Measurements from ENCODE around the gene SAMD4B. TPM values are rescaled to one million over a fixed set of nuclear protein-coding genes. Genes with fewer than 3 reads are reported as not detected.
"Not testable (repeated sequence)": the region's sequence is repeated elsewhere in the genome, so short reads cannot be mapped to it uniquely, and the experiment has no call there.

SAMD4B gene
- total RNA-seq, 1 experiment from 2014 or later = 57.8 TPM

DNA sequence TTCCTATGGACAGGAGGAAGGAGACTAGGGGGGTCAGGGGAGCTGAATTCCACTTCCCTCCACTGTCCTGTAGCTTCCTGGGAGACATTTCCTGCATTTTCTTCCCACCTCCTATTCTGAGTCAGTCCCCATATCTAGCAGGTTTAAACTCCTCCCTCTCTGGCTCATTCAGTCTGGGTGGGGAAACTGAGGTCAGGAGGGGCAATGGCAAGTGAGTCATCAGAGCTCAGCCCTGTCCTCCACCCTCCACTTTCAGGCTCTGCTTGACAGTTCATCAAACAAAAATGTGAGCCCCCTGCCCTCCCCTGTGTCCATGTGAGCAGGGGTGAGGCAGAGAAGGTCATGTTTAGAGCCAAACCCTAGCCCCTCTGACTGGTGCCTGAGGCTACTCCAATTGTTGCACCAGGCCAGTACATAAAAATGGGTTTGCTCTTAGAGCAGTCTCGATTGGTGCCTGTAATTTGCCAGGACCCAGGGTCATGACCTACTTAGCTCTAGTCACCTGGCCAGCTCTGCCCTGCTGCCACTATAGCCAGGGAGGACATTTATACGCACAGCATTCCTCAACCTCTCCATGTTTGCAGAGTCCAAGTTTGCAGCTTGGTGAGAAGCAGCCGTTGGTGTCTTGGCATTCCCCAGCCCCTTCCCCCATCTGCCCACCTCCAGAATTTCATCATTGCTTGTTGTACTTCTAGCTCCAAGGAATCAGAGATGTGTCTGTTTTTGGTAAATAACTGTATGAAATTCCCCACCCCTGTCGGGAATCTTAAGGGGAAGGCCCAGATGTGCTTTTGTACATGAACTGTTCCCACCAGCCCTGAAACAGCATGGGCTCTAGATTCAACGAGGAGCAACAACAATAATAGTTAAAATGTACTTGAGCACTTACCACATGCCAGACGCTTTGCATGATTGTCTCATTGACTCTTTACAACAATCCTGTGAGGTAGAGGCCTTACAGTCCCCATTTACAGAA, 20.7 kb downstream of the SAMD4B start:
- DNase-seq (ENCODE audit: extremely low read depth, low read depth) = no peak

DNA sequence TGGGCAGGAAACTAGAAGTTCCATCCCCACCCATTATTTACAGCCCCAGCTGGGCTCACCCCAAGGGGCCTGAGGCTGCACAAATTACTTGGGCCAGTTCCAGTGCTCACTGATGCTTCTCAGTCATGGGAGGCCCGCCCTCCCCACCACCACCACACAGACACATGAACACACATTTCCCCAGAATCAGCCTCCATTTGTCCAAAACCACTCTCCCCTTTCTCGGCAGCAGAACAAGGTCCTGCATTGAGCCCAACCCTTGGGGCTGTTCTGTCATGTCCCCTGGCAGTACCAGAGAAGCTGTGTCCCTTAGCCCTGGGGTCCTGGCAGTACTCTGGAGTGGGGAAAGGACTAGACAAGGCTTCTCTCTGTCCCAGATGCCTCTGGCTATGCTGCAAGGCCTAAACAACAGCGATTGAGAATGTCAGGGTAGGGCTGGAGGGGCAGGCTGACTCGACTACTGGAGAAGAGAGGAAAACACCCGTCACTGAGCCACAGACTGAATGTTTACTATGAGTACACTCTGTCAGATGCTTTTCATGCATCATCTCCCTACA, 21.8 kb downstream of the SAMD4B start:
- DNase-seq (ENCODE audit: extremely low read depth, low read depth) = no peak

DNA sequence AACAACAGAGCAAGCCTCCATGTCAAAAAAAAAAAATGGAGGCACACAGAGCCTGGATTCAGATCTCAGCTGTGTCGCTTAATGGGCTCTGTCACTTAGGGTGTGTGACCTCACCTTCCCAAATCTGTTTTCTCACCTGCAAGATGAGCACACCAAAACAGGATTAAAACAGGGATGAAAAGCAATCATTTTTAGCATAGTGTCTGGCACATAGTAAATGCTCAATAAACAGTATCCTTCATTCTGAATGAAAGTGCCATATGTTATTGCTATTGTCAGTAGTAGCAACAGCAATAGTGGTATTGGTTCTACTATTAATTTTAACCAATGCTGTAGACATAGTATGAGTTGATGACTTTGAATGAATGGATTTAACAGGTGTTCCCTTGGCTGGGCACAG, 23.3 kb downstream of the SAMD4B start:
- DNase-seq (ENCODE audit: extremely low read depth, low read depth) = no peak

DNA sequence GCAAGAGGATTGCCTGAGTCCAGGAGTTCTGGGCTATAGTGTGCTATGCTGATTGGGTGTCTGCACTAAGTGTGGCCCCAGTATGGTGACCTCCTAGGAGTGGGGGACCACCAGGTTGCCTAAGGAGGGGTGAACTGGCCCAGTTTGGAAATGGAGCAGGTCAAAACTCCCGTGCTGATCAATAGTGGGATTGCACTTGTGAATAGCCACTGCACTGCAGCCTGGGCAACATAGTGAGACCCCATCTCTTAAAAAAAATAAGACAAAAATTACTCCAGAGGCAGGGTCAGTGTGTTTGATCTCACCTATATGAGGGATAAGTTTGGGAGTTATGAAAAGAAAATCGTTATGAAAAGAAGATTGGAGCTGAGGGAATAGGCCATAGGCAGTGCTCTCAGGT, 27.0 kb downstream of the SAMD4B start:
- no peak for DNase-seq (ENCODE audit: extremely low read depth, low read depth)

DNA sequence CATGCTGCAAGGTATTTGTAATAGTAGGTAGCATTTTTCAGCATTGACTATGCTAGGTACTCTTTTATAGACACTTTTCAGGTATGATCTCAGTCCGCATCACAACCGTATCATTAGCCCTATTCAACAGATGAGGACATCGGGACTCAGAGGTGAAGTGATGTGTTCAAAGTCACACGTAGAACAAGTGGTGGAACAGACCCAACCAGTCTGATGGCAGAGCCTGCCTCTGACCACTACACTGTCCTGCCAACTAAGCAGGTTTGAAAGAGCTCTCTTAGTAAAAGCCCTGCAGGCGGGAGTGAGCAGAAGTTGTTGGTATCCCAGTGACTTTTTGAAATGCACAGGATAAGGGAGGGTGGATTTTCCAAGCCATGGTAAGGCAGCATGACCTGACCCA, 28.5 kb downstream of the SAMD4B start:
- DNase-seq (ENCODE audit: extremely low read depth, low read depth) = no peak

DNA sequence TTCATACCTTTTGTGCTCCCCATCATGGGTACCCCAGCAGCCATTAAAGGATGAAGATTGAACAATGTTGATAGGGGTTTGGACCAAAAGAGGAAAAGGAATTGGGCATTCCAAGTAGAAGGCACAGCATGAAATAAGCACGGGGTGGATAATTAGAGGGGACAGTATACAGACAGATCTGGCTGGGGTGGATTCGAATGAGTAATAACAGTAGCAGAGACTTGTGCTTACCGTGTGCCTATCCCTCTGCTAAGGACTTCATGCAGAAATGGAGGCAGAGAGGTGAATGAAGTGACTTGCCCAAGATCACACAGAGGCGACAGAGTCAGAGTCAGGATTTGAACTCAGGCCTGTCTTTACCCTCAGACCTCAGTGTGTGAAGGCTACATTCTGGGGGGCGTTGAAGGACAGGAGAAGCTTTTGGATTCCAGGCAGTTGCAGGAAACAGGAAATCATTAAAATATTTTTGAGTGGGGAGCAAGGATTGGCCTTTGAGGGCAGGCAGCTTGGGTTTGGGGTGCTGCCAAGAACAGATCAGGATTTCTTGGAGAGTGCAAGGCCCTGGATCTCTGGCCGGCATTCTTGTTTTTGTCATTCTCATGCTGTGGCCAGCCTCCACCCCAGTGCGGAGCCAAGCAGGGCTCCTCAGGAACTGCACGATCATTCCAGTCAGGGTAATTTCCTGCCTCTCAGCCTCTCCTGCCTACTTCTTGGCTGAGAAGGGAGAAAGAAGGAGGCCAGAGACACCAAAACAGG, 30.0 kb downstream of the SAMD4B start:
- DNase-seq (ENCODE audit: extremely low read depth, low read depth) = no peak

DNA sequence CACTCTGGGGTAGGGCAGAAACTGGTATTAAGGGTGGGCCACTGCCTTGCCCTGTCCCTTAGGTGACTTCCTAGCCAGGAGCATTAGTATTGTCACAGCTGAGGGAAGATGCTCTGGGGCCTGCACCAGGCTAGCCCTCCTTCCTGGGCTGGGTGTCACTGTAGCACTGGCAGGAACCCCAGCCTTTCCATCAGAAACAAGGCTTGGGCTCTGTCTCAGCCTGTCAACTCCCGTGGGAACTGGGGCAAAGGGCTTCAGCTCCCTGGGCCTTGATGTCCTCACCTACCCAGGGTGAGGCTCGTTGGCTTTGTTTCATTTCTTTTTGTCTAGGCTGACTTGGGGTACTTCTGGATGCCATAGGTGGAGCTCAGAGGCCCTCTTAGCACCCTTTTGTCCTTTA, 30.7 kb downstream of the SAMD4B start:
- DNase-seq (ENCODE audit: extremely low read depth, low read depth) = no peak

DNA sequence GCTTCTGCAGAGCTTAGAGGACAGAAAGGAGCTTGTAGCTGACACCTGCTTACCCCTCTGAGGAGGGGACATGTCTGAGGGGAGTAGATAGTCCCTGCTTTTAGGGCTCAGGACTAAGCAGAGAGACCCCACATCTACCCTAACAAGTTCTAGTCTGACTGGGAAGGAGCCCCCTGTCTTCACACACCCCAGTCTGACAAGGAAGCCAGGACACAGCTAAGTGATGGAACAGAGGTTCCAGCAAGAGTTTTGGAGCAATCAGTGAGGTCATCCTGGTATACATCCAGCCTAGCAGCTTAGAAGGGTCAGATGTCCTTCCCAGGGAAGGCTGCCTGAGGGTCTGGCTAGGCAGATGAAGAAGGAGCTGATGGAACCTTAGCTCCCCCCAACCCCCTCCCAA, 33.7 kb downstream of the SAMD4B start:
- DNase-seq (ENCODE audit: extremely low read depth, low read depth) = no peak

DNA sequence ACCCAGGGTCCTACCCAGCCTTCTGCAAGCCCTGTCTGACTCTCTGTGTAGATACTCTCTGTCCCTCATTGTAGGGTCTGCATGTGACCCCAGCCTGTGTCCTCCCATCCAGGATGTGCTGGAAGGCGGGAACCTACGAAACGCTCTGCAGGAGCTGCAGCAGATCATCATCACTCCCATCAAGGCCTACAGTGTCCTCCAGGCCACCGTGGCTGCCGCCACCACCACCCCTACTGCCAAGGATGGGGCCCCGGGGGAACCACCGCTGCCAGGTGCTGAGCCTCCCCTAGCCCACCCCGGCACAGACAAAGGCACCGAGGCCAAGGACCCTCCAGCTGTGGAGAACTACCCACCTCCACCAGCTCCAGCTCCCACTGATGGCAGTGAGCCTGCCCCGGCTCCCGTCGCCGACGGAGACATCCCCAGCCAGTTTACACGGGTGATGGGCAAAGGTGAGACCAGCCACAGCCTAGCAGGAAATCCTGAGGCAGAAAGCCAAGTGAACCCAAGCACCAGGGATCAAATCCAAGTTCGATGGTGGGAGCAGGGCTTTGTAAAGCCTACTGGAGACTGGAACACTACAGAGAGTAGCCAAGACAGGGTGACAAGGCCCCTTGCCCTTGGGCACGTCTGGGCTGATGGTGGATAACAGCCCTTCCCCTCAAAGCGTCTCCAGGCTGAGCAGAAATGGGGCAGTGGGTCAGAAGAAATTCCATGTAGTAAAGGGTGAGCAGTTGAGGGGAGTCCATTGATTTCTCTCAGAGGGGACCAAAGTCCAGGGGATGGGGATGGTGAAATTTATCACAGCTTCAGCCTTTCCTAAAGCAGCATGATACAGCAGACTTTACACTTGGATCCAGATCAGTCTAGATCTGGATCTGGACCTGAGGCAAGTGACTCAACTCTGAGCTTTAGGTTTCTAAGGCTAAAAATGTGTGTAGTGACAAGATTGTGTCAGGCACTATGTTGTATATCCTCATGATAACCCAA, 35.4 kb downstream of the SAMD4B start:
- DNase-seq (ENCODE audit: extremely low read depth, low read depth) = no peak

DNA sequence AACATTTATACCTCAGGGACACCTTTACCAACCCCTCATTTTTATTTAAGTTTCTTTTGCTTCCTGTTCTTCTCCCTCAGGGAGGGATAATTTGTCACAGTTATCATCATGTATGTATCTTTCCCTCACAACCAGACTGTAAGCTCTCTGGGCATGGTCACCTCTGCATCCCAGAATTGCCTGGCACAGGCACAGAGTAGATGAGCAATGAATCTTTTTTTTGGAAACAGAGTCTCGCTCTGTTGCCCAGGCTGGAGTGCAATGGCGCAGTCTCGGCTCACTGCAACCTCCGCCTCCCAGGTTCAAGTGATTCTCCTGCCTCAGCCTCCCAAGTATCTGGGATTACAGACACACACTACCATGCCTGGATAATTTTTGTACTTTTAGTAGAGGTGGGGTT, 37.1 kb downstream of the SAMD4B start:
- DNase-seq (ENCODE audit: extremely low read depth, low read depth) = not testable (repeated sequence)

DNA sequence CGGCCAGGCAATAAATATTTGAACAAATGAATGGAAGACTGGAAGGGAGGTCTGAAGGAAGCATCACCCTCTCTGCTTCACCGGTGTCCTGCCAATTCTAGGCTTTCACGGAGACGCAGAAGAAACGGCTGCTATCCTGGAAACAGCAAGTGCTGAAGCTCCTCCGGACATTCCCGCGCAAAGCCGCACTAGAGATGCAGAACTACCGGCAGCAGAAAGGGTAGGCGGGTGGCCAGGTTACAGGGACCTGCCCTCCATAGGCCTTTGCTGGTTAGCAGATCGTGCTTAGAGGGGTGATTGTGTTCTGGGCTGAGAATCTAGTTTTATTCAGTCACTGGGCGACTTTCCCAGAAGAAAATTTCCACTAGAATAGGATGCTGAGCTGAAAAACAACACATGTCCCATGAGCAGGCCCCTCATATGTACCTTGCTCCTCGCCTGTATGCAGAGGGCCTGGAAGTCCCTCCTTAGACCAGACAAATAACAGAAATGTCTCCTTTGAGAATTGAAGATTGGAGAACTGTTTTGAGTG, 37.7 kb downstream of the SAMD4B start:
- no peak for DNase-seq (ENCODE audit: extremely low read depth, low read depth)

DNA sequence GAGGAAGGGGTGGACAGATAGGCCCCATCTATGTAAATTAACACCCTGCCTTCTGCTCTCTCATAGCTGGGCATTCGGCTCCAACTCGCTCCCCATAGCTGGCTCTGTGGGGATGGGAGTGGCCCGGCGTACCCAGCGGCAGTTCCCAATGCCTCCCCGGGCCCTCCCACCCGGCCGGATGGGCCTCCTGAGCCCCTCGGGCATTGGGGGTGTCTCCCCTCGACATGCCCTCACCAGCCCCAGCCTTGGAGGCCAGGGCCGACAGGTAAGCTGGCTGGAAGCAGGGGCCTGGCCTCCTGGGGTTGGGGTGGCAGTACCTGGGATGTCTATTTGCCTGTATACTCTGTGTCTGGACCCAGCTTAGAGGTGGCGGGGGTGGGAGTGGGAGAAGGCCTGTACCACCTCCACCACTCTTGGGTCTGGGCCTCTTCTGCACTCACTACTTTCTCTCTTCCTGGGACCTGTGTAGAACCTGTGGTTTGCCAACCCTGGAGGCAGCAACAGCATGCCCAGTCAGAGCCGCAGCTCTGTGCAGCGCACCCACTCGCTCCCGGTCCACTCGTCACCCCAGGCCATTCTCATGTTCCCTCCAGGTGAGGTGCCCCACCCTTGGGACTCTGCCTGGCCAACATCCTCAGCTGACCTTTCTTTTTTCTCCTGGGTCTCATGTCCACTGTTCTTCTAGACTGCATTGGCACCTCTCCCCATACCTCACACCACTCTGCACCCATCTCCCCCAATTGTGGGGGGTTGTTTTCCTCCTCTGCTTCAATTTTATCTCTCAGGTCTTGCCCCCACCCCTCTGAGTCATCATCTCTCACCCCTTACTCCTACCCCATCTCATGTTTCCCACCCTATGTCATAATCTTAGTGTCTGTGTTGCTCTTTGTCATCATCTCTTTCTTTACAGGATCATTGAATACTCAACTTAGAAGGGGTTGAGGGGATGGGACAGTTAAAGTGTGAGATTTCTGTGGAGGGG, 38.6 kb downstream of the SAMD4B start:
- DNase-seq (ENCODE audit: extremely low read depth, low read depth) = no peak

DNA sequence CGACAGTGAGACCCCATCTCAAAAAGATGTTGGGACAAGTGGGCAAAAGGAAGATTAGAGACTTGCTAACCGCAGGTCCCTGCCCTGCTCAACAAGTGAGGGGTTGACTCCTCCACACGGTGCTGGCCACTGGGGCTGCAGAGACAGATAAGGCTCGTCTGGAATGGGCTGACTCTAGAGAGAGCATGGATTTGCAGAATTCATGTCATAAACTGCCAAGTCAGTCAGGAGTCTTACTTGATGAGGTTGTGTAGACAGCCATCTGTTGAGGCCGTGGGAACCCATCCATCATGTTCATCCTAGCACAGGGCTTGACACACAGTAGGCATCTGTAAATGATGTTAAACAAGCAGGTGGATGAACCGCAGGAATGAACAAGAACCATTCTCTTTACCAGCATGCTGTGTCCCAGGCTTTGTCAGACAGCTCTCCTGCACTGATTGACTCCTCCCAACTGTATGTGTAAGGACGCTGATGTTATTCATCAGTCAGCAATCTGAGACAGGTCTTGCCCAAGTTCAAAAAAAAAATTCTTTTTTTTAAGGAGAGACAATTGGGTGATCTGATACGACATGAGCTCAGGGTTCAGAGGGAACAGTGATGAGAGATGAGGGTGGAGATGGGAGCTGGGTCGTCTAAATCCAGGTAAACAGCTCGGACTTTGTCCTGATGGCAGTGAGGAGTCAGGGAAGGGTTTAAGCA, 39.8 kb downstream of the SAMD4B start:
- DNase-seq (ENCODE audit: extremely low read depth, low read depth) = no peak

DNA sequence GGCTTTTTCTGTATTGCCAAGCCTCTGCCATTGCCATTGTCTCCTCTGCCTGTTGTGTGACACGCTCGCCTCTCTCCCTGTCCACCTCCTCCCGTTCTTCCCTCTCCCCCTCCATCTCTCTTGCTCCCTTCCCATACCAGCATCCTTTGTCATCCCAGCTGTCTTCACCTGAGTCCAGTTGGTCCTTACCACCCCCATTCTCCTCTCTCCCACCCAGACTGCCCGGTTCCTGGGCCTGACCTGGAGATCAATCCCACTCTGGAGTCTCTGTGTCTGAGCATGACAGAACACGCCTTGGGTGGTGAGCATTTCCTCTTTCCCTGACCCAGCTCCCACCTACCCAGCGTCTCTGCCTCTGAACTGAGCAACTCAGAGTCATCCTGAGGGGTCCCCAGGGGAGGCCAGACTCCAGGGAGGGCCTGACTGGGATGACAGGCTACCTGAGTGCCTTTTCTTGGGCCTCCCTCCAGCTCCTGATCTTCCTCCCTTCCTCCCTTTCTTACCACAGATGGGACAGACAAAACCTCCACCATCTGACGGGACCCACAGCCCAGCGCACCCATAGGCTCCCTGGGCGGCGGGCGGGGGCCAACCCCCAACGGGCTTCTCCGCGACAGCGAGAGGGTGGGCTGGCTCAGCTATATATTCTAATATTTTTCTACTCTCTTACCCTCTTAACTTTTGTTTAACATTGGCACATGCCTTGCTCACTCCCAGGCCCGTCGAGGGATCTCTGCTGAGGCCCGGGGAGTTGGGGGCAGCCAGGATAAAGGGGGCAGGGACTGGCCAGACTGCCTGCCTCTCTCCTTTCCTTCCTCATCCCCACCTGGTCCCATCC, 41.0 kb downstream of the SAMD4B start:
- no peak for DNase-seq (ENCODE audit: extremely low read depth, low read depth)

DNA sequence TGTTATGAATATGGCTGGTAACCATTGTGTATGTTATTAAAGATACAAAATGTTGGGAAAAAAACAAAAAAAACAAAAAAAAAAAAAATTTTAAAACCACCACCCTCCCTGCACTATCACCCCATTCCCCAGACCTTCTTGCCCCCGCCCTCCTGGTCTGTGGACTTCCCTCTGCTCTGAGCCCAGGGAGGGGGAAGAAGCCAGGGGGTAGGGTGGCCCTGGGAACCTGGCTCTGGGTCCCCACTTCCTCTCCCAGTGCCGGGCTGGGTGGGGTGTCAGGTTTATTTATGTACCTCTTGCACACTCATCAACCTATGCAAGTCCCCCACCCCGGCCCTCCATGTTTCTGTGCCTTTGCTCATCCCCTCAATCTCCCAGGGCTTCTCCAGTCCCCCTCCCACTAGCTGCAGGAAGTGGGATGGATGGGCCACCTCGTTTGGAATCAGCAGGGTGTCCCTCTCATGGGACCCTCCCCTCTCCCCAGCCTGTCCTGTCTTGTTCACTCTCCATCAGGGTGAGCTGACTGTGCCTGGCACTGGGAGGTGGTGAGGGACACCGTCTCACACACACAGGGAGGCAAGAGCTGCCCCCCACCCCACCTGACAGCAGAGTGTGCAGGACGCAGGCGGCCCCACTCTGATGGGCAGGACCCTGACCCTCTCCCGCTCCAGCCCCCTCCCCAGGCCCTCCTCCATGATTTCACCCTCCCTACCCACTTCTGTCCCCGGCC, 42.8 kb downstream of the SAMD4B start:
- DNase-seq (ENCODE audit: extremely low read depth, low read depth) = no peak

DNA sequence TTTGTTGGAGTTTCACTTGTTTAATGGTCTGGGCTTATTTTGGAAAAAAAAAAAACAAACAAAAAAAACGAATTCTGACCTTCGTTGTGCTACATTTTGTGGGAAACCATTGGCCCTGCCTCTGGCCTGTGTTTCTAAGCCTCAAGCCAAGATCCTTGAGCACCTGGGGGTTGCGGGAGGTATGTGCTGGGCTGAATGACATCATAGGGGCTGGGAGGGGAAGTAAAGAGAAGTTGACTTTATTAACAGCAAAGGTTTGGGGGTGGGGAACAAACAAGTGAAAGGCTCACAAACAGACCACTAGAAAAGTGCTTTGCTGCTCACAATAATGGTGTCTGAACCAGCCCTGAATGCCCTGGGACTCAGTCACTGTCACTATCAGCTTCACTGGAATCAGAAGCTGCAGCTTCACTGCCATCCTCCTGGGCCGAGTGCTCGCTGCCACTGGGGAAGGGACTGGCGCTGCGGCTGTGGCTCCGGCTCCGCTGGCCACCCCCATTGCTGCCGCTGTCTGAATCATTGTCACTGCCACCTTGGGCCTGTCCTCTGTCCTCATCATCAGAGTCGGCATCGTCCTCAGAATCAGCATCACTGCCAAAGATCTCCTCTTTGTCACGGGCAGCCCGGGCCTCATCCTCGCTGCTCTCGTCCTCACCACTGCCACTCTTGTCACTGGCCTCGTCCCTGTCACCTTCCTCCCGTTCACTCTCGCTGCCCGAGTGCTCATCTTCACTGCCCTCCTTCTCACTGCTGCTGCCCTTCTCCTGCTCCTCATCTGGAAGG, 43.6 kb downstream of the SAMD4B start:
- DNase-seq (ENCODE audit: extremely low read depth, low read depth) = no peak

Measured in NCI-H460 (cell line).